Retinal pigment epithelial cell (primary cell): ENCODE data around the gene ZNF213.

Source experiments
- DNase-seq: peaks from one replicate; pipeline ENCODE4 v3.0.0-alpha.2; 2010; ENCODE audit warnings: low read depth
- H3K4me3 ChIP-seq: 2 replicates; pipeline ENCODE4 v1.5.1; 2011; ENCODE audit warnings: mild to moderate bottlenecking, low read length, control low read depth, moderate library complexity
- CTCF ChIP-seq: conservative IDR thresholded peaks from 2 replicates; pipeline ENCODE4 v1.5.1; 2011; ENCODE audit warnings: low read depth, low read length, control low read depth, inconsistent platforms

The ZNF213 gene

GRCh38 chr16:3145151-3145550, 10.3 kb downstream of the ZNF213 start:
- no peak overlapping the region for H3K4me3 ChIP-seq
- no peak for DNase-seq
- no peak for TF ChIP-seq CTCF

GRCh38 chr16:3145660-3146059, 10.8 kb downstream of the ZNF213 start:
- no peak overlapping the region for H3K4me3 ChIP-seq
- DNase-seq, result no peak
- no peak for TF ChIP-seq CTCF

- no peak for DNase-seq
- TF ChIP-seq CTCF, result no peak
- no peak overlapping the region for H3K4me3 ChIP-seq
Measured at GRCh38 chr16:3147046-3147756, 12.4 kb downstream of the ZNF213 start.

- H3K4me3 ChIP-seq, result no peak overlapping the region
- TF ChIP-seq CTCF, result no peak
- DNase-seq, result no peak
Measured at GRCh38 chr16:3147757-3148104, 12.9 kb downstream of the ZNF213 start.

GRCh38 chr16:3148256-3149192, 13.7 kb downstream of the ZNF213 start:
- TF ChIP-seq CTCF, result no peak
- no peak overlapping the region for H3K4me3 ChIP-seq
- no peak for DNase-seq

GRCh38 chr16:3149193-3149530, 14.3 kb downstream of the ZNF213 start:
- DNase-seq, result no peak
- no peak for TF ChIP-seq CTCF
- no peak overlapping the region for H3K4me3 ChIP-seq
